Chondrocyte (in vitro differentiated cells): ENCODE results near the gene ATP6V0A4. TPM values are rescaled to one million over a fixed set of nuclear protein-coding genes. Genes with fewer than 3 reads are reported as not detected.
"Not testable (repeated sequence)": the region's sequence is repeated elsewhere in the genome, so short reads cannot be mapped to it uniquely, and the experiment has no call there.

Source experiments
- DNase-seq: peaks from one replicate; pipeline ENCODE4 v3.0.0; 2021; ENCODE audit warnings: mixed read lengths, low spot score
- H3K27ac Mint-ChIP-seq: one replicate; pipeline ENCODE4 v1.8.0; 2021; ENCODE audit warnings: mild to moderate bottlenecking, moderate library complexity, mixed read lengths; ENCODE audit not compliant: unreplicated experiment
- H3K27me3 Mint-ChIP-seq: 2 replicates; pipeline ENCODE4 v1.8.0; 2021; ENCODE audit warnings: low read depth, mixed read lengths
- H3K36me3 Mint-ChIP-seq: 2 replicates; pipeline ENCODE4 v1.8.0; 2021; ENCODE audit warnings: low read depth, mixed read lengths
- H3K4me1 Mint-ChIP-seq: 2 replicates; pipeline ENCODE4 v1.8.0; 2021; ENCODE audit warnings: low read depth, mild to moderate bottlenecking, mixed read lengths
- H3K4me3 Mint-ChIP-seq: one replicate; pipeline ENCODE4 v1.8.0; 2021; ENCODE audit warnings: mild to moderate bottlenecking, moderate library complexity, mixed read lengths; ENCODE audit not compliant: unreplicated experiment
- H3K9me3 Mint-ChIP-seq: 2 replicates; pipeline ENCODE4 v1.8.0; 2021; ENCODE audit warnings: low read depth, mixed read lengths
- CTCF ChIP-seq: fragments of 200-600 bp; sonication (generic); IDR thresholded peaks from 2 replicates; pipeline ENCODE4 v1.5.0; 2021; ENCODE audit warnings: antibody characterized with exemption, mild to moderate bottlenecking, moderate library complexity
- total RNA-seq: library from RNA; stranded (reverse); gene quantifications from 3 replicates; pipeline ENCODE4 v1.2.1, GENCODE V29; 2021

The ATP6V0A4 gene
- total RNA-seq, 1 donor from 2014 or later: 0.35 TPM

GRCh38 chr7:138804618-138805017, 6.6 kb upstream of the ATP6V0A4 start:
- Mint-ChIP-seq H3K4me1 (no peaks in the 10 kb centered on the region), H3K9me3 (no peaks in the 10 kb centered on the region), H3K36me3 (no peaks in the 10 kb centered on the region), H3K27me3 (peaks cover 18% of the 10 kb centered on the region), H3K27ac (no peak overlapping the region), H3K4me3 (no peak overlapping the region)
- DNase-seq: no peak
- TF ChIP-seq CTCF: no peak

GRCh38 chr7:138802706-138803105, 4.7 kb upstream of the ATP6V0A4 start:
- Mint-ChIP-seq H3K27me3 (peaks cover 25% of the 10 kb centered on the region), H3K27ac (no peak overlapping the region), H3K9me3 (no peaks in the 10 kb centered on the region), H3K4me1 (no peaks in the 10 kb centered on the region), H3K4me3 (no peak overlapping the region), H3K36me3 (peaks cover 2% of the 10 kb centered on the region)
- DNase-seq: no peak
- TF ChIP-seq CTCF: no peak

- no peak for DNase-seq
- peaks cover 2% of the 10 kb centered on the region for H3K36me3 Mint-ChIP-seq
- no peaks in the 10 kb centered on the region for H3K9me3 Mint-ChIP-seq
- TF ChIP-seq CTCF: no peak
- H3K27ac Mint-ChIP-seq: no peak overlapping the region
- no peaks in the 10 kb centered on the region for H3K4me1 Mint-ChIP-seq
- H3K27me3 Mint-ChIP-seq: peaks cover 34% of the 10 kb centered on the region
- H3K4me3 Mint-ChIP-seq: no peak overlapping the region
Measured at GRCh38 chr7:138801256-138801655, 3.3 kb upstream of the ATP6V0A4 start.

- Mint-ChIP-seq H3K4me1 (peaks cover 2% of the 10 kb centered on the region), H3K9me3 (no peaks in the 10 kb centered on the region), H3K4me3 (no peak overlapping the region), H3K27me3 (peaks cover 28% of the 10 kb centered on the region), H3K36me3 (peaks cover 2% of the 10 kb centered on the region), H3K27ac (no peak overlapping the region)
- no peak for TF ChIP-seq CTCF
- DNase-seq: no peak
Measured at GRCh38 chr7:138799336-138800000, 1.5 kb upstream of the ATP6V0A4 start.

- Mint-ChIP-seq H3K4me3 (no peak overlapping the region), H3K27ac (no peak overlapping the region), H3K9me3 (no peaks in the 10 kb centered on the region), H3K4me1 (peaks cover 4% of the 10 kb centered on the region), H3K36me3 (peaks cover 2% of the 10 kb centered on the region), H3K27me3 (peaks cover 21% of the 10 kb centered on the region)
- no peak for DNase-seq
- TF ChIP-seq CTCF: no peak
Measured at GRCh38 chr7:138798836-138799235, 840 bp upstream of the ATP6V0A4 start.

GRCh38 chr7:138797046-138797445, 950 bp downstream of the ATP6V0A4 start:
- H3K27me3 Mint-ChIP-seq: peaks cover 21% of the 10 kb centered on the region
- DNase-seq, H3K27ac Mint-ChIP-seq, H3K4me1 Mint-ChIP-seq, H3K36me3 Mint-ChIP-seq, H3K9me3 Mint-ChIP-seq, H3K4me3 Mint-ChIP-seq: not testable (repeated sequence)
